NCI-H146 (cell line): Measurements from ENCODE around the gene MYH6.

Experiments used
- DNase-seq: peaks from one replicate; lab custom pipeline; 2025; lab: John Stamatoyannopoulos, UW

MYH6 gene

DNA sequence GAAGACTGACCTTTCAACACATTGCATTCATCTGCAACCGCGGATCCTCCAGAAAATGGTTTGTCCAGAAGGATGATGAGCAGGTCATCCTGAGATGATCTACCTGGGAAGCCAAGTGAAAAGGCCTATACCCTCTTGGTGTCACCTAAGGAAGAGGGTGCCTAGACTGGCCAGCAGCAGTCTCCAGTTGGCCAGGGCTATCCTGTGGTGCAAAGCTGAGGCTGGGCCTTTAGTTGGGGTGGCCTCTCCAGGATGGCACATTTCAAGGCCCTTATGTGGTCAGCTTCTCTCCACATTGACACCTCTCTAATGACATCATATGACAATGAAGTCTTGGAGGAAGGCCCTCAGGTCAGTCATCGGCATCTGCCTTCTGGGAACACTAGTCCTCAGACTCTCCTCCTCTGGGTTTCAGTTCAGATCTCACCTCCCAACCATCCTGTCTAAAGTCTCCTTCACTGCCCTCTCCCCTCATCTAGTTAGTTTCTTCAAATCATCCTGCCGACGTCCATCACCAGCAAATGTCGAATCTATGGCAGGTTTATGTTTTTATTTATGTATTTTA lies 52.1 kb downstream of the MYH6 start:
- no peak for DNase-seq

DNA sequence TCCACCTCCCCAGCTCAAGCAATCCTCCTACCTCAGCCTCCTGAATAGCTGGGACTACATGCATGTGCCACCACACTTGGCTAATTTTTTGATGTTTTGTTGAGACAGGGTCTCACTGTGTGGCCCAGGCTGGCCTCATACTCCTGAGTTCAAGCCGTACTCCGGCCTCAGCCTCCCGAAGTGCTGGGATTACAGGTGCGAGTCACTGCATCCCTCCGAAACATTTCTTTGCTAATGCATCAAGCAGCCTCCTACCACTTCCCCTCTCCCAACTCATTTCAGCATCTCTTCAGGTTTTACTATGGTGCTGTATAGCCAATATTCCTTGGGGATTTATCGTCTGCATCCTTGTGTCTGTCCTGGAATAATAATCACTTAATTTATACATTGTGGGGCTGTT lies 53.1 kb downstream of the MYH6 start:
- DNase-seq: no peak

DNA sequence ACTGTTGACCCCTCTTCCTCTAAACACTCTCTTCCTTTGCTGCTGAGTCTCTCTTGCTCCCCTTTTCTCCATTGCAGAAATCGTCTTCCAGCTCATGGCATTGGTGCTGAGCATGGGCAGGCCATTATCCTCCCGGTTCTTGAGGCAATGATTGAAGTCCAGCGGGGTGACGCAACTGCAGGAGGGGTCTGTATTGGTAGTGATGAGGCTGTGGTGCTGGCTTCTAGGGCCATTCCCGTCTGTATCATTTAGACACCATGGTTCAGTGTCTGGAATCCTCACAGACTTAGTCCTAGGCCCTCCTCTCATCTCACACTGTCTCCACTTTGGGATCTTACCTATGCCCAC lies 54.7 kb downstream of the MYH6 start:
- no peak for DNase-seq

DNA sequence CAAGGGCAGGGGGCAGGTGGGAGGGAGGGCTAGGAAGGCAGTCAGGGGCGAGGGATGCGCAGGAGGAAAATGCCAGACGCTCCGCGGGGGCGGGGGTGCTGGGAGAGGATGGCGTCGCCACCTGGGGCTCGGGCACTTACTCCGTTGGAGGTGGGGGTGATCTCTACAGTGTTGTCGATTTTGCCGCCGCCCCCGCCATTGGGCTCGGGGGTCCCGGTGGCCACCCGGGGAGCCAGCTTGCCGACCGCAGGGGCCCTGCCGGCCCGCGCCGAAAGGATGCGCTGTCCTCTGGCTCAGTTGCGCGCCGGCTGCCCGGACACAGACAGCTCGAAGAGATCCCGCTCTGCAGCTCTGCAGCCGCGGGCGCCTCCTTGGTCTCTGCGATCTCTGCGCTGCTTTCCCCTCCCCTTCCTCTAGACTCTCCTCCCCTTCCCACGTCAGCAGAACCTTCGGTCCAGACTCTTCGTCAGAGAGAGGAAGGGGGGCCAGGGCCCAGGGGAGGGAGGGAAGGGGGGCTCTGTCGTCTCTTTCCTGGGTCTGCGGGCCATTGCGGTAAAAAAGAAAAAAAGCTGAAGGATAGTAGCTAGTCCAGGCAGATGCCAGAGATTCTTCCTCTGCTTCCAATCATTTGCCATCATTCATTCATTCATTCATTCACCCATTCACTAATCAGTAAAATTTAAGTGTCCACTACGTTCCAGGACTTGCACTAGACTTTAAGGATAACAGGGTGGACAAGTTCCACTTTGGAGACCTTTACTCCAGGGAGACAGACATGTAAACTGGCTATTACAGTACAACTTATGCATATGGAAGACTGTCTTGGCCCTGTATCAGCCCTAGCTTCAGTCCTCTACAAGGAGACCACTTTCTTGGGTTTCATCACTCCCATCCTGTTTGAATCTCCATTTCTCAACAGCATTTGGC lies 55.3 kb downstream of the MYH6 start, which contains the start of gene SLC22A17:
TSS of gene SLC22A17 (minus strand) at position 382 of the 927 bp plus-strand sequence.
- peak; percentile 57 for DNase-seq

DNA sequence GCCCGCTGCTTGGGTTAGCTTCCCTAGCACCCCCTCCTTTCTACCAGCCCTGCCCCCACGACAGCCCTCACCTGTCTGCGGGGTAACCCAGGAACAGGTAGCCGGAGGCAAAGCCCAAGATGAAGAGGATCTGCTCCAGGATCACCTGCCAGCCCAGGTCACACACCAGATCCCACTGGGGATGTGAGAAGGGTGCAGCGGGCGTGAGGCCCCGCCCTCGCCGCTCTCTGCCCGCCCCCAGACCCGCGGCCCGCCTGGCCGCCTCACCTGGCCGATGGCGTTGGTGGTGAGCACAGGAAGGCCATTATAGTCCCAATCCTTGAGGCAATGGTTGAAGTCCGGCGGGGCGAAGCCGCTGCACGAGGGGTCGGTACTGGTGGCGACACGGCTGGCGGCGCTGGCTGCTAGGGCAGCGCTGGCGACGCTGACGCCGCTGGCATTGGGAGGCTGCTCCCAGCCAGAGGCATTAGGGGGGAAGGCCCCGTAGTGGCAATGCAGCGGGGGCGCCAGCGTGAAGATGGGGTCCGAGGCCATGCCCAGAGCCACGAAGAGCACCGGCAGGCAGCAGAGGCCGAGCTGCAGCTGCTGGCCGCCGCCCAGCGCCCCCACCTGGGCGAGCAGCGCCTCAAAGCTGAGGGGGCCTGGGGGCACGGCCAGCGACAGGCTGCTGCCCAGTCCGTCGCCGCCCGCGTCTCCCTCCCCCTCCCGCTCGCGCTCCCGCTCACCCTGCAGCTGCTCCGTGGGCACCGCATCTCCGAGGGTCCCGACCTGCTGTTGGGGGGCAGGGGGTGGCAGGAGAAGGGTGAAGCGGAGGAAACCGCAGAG lies 56.2 kb downstream of the MYH6 start:
- peak; percentile 40 for DNase-seq

DNA sequence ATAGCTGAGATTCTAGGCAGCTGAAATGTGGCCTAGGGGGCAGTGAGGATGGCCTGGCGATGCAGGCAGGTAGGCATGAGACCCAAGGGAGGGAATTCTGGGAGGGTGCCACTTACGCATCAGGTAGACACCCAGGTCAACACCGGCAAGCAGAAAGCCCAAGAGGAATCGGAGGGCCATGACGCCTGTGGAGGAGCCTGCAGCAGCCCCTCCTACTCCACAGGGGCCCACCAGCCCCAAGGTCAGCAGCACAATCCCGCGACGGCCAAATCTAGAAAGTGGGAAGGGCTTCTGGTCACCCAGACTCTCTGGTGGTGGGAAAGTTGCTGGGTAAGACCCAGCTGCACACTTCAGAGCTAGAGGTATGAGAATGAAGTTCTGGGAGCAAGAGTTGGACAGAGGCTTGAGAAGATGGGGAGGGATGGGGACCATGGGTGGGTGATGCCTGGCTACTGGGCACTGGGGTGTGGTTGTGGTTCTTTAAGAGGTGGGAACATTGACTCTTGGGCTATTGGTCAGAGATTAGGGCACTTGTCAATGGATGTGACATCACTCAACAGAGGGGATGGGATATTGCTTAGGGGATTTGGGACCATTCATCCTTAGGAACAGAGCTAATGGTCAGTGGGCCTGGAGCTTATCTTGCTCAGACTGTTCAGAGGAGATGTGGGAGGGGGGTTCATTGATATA lies 58.8 kb downstream of the MYH6 start:
- no peak for DNase-seq

DNA sequence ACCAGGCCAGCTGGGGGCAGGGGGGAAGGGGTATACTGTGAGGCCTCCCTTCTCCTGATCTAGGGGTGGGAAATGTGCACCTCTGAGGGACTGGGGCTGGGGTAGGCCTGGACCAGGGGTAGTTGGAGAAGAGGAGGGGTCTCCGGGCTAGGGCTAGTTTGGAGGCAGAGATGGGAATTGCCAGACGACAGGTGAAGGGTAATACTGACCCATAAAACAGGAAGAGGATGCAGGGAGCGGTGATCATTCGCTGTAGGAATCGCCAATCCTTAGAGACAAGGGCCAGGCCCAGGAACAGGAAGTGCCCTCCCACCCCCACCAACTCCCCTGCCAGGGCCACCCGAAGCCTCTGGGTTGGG lies 59.8 kb downstream of the MYH6 start:
- no peak for DNase-seq

DNA sequence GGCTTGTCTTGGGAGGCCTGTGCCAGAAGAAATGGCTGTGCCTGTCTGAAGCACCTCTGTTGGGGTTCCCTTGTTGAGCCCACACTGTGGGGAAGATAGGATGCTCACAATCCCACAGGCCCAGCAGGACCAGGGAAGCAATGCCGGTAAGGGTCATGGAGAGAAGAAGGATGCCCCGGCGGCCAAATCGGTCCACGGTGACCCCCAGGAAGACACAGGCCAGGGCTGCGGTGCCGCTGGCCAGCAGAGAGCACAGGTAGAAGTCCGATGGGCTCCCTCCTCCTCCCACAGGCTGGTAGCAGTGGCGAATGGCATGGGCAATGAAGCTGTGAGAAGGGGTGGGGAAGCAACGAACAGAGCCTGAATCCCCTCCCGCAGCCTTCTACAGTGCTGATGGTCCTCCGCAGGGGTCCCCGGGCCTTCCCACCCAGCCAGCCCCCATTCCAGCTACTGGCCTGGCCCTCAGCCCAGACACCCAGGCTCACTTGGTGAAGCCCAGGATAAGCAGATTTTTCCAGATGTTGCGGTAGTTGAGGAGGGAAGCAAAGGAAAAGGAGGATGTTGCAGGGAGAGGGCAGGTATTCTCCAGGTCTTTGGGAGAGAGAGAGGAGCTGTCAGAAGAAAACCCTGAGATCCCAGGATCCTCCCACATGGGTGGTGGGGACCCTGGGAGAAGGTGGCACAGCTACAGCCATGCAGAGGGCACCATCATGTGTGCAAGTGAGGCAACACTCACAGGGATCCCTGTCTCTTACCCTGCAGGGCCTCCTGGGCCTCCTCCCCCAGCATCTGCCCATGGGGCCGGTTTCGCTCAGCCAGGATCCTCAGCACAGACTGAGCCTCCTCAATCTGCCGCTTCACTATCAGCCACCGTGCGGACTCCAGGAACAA lies 60.4 kb downstream of the MYH6 start:
- DNase-seq: no peak

DNA sequence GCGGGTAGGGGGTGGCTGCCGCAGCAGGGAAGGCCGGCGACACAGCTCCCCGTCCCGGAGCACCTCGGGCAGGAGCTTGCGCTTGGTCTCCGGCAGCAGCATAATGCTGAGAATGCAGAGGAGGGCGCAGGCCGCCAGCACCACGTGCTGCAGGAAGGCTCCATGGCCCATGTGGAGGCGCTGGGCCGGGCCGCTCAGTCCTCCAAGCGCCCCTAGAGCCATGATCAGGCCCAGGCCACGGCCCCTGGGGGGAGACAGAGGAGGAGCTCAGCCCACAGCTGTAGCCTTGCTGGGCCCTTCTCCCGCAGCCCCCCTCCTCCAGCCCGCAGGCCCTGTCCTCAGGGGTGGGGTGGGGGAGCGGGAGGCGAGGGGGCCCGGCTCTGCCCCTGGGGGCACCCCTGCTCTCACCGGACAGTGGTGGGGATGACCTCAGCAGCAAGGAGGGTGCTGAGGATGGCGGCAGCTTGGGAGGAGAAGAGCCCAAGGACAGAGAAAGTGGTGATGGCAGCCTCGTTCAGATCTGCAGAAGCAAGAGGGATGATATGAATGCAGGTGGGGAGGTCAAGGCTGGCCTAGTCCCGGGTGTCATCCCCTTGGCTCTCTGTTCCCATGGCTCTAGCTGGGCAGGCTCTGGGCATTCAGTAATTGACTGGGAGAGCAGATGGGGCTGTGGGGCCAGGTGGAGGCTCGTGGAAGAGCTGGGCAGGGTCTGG lies 61.2 kb downstream of the MYH6 start:
- no peak for DNase-seq

DNA sequence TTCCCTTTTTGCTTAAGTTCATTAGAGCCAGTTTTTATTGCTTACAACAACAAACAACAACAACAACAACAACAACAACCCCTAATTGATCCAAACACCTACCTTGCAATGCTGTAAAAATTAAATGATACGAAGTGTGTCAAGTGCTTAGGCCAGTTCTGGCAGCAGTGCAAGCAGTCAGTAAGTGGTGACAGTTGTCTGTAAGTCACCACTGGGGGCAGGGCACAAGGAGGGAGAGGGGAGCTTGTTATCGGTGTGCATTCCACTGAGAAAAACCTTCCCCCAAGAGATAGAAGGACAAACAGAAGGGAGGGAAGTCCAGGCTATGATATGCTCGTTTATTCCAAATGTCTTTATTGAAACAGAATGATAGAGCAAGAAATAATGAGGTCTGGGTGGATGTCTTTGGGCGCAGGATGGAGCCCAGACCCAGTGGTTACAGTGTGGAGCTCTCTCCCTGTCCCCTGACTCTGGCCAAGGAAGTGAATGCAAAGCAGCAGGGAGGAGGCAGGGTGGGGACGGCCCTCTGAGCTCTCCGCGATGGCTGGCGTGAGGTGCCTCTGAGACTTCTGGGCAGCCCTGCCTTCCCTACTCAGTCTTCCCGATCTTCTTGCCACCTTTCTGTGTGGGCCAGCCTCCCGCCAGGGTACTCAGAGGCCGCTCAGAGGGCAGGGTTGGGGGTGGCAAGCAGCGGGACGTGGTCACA lies 61.9 kb downstream of the MYH6 start:
- peak; percentile 14 for DNase-seq

DNA sequence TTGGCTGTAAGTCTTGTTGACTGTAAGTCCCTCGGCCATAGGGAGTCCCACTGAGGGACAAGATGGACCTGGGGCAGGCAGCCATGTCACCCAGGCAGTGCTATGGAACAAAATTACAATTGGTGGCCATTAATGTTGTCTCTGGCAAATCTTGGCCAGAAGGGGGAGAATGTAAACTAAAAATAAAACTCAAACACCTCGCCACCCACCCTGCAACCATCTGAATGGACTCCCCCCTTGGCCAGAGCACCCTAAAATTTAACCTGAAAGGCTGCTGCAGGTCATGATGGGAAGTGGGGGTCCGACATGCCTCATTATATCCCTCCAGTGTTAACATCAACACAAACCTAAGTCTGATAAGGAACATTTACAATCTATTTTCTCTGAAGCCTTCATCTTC lies 63.6 kb downstream of the MYH6 start:
- no peak for DNase-seq

DNA sequence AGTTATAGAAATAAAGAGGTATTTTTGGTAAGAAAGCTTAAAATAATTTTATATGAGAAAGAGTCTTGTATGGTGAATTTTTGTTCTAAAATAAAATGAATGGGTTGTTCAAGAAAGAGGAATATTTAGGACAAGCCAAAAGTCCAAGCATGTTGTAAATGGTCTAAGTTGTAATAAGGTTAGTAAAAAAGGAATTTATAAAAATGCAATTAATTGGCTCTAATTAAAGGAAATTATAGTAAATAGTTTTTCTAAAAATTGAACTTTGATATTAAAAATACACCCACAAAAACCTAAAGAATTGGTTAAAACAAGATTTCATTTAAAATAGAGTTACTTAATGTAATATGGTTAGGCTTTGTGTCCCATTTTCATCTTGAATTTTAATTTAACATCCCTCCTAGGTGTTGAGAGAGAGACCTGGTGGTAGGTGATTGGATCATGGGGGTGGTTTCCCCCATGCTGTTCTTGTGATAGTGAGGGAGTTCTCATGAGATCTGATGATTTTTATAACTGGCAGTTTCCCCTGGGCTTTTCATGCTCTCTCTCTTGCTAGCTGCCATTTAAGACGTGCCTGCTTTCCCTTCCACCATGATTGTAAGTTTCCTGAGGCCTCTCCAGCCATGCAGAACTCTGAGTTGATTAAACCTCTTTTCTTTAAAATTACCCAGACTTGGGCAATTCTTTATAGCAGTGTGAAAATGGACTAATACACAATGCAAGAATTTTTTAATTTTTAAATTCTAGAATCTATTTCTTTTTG lies 68.4 kb downstream of the MYH6 start:
- DNase-seq: no peak

DNA sequence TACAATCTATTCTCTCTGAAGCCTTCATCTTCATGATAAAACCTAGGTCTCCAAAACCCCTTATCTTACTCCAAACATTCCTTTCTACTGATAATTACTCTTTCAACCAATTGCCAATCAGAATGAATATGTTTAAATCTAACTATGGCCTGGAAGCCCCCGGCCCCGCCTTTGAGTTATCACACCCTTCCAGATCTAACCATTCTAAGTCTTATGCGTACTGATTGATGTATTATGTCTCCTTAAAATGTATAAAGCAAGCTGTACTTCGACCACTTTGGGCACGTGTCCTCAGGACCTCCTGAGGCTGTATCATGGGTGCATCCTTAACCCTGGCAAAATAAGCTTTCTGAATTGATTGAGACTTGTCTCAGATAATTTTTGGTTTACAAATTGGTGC lies 72.5 kb downstream of the MYH6 start:
- DNase-seq: no peak
